ENCODE measurements around the gene REG3G. TPM values are rescaled to one million over a fixed set of nuclear protein-coding genes. Genes with fewer than 3 reads are reported as not detected.

Gene REG3G
- total RNA-seq, 1 donor from 2014 or later, result 0.87 TPM

GRCh38 chr2:79001285-79001684, 24.2 kb upstream of the REG3G start:
- Mint-ChIP-seq H3K4me3 (no peak overlapping the region), H3K4me1 (ENCODE audit: unreplicated experiment) (peaks cover 8% of the 10 kb centered on the region), H3K27me3 (peaks cover 32% of the 10 kb centered on the region), H3K9me3 (no peaks in the 10 kb centered on the region), H3K36me3 (no peaks in the 10 kb centered on the region), H3K27ac (no peak overlapping the region)
- TF ChIP-seq, protein P1, sequence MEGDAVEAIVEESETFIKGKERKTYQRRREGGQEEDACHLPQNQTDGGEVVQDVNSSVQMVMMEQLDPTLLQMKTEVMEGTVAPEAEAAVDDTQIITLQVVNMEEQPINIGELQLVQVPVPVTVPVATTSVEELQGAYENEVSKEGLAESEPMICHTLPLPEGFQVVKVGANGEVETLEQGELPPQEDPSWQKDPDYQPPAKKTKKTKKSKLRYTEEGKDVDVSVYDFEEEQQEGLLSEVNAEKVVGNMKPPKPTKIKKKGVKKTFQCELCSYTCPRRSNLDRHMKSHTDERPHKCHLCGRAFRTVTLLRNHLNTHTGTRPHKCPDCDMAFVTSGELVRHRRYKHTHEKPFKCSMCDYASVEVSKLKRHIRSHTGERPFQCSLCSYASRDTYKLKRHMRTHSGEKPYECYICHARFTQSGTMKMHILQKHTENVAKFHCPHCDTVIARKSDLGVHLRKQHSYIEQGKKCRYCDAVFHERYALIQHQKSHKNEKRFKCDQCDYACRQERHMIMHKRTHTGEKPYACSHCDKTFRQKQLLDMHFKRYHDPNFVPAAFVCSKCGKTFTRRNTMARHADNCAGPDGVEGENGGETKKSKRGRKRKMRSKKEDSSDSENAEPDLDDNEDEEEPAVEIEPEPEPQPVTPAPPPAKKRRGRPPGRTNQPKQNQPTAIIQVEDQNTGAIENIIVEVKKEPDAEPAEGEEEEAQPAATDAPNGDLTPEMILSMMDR (conservative IDR thresholded peaks at IDR 0.05), result no peak
- DNase-seq (ENCODE audit: extremely low spot score, unreplicated experiment), result no peak

GRCh38 chr2:79004680-79005079, 20.8 kb upstream of the REG3G start:
- Mint-ChIP-seq H3K4me3 (no peak overlapping the region), H3K4me1 (ENCODE audit: unreplicated experiment) (peaks cover 5% of the 10 kb centered on the region), H3K9me3 (no peaks in the 10 kb centered on the region), H3K27me3 (peaks cover 12% of the 10 kb centered on the region), H3K36me3 (no peaks in the 10 kb centered on the region), H3K27ac (no peak overlapping the region)
- no peak for DNase-seq (ENCODE audit: extremely low spot score, unreplicated experiment)
- TF ChIP-seq, protein P1 (conservative IDR thresholded peaks at IDR 0.05), result no peak

- Mint-ChIP-seq H3K4me3 (no peak overlapping the region), H3K27ac (no peak overlapping the region), H3K4me1 (ENCODE audit: unreplicated experiment) (peaks cover 5% of the 10 kb centered on the region), H3K27me3 (peaks cover 15% of the 10 kb centered on the region), H3K36me3 (no peaks in the 10 kb centered on the region), H3K9me3 (no peaks in the 10 kb centered on the region)
- TF ChIP-seq, protein P1 (conservative IDR thresholded peaks at IDR 0.05), result no peak
- DNase-seq (ENCODE audit: extremely low spot score, unreplicated experiment), result no peak
Observed at GRCh38 chr2:79005216-79005615, 20.3 kb upstream of the REG3G start.

DNA sequence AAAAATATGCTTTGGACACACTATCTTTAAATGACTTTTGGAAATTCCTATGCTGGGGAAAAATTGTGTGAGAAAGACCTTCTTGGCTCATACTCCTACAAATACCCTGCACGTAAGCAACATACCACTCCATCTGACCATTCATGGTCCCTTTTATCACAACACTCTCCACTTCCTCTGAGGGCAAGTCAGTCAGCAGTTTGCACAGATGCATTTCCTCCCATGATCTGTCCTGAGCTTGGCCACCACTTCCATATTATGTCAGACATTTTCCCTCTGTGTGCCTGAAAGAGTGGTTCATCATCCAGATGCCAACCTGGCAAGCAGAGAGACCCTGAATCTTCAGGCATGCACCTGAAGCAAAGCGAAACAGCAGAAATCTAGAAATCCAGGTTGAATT, 16.1 kb upstream of the REG3G start:
- peaks cover 11% of the 10 kb centered on the region for H3K27me3 Mint-ChIP-seq
- no peak overlapping the region for H3K27ac Mint-ChIP-seq
- no peak for DNase-seq (ENCODE audit: extremely low spot score, unreplicated experiment)
- no peak overlapping the region for H3K4me3 Mint-ChIP-seq
- TF ChIP-seq, protein P1 (conservative IDR thresholded peaks at IDR 0.05), result no peak
- H3K4me1 Mint-ChIP-seq (ENCODE audit: unreplicated experiment), result peaks cover 5% of the 10 kb centered on the region
- no peaks in the 10 kb centered on the region for H3K9me3 Mint-ChIP-seq
- H3K36me3 Mint-ChIP-seq, result no peaks in the 10 kb centered on the region

- TF ChIP-seq, protein P1 (conservative IDR thresholded peaks at IDR 0.05), result no peak
- H3K27me3 Mint-ChIP-seq, result peaks cover 7% of the 10 kb centered on the region
- H3K4me1 Mint-ChIP-seq (ENCODE audit: unreplicated experiment), result no peaks in the 10 kb centered on the region
- no peak for DNase-seq (ENCODE audit: extremely low spot score, unreplicated experiment)
- H3K36me3 Mint-ChIP-seq, result no peaks in the 10 kb centered on the region
- H3K9me3 Mint-ChIP-seq, result no peaks in the 10 kb centered on the region
- H3K4me3 Mint-ChIP-seq, result no peak overlapping the region
- H3K27ac Mint-ChIP-seq, result no peak overlapping the region
Observed at GRCh38 chr2:79011496-79011895, 14.0 kb upstream of the REG3G start.

DNA sequence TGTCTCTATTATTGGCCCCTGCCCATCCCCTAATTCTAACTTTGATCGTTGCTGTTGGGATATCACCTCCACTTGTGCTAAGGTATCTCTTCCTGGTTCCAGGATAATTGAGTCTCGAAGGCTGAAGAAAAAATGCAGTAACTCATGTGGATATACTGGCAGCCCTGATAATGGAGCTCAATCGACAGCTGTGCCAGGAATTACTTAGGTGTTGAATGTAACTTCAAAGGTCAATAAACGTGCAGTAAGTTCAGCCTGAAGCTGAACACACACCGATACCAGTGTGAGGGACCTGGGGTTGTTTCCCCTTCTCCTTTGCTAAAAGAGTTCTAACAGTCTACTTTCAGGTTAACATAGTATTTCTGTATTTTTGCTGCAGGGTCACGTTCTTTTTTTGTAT, 11.9 kb upstream of the REG3G start:
- Mint-ChIP-seq H3K9me3 (no peaks in the 10 kb centered on the region), H3K4me3 (no peak overlapping the region), H3K36me3 (no peaks in the 10 kb centered on the region), H3K27me3 (peaks cover 5% of the 10 kb centered on the region), H3K4me1 (ENCODE audit: unreplicated experiment) (no peaks in the 10 kb centered on the region), H3K27ac (no peak overlapping the region)
- TF ChIP-seq, protein P1 (conservative IDR thresholded peaks at IDR 0.05), result no peak
- DNase-seq (ENCODE audit: extremely low spot score, unreplicated experiment), result no peak
